Suppressor macrophage treated with lipopolysaccharide for 1 hour (primary cell): ENCODE measurements around the gene ZNF80.
"Not testable (repeated sequence)": the region's sequence is repeated elsewhere in the genome, so short reads cannot be mapped to it uniquely, and the experiment has no call there.

Experiments used
- DNase-seq, 3 donors: peaks; one replicate each; pipeline ENCODE4 v3.0.0-alpha.2; 2020 to 2022

The ZNF80 gene

GRCh38 chr3:114237478-114237877 is at the start of gene ZNF80:
Gene ZNF80, minus strand, starts transcription at chr3:114237578. Its CDS starts 504 bp downstream, at chr3:114237074.
- DNase-seq = not testable (repeated sequence)

GRCh38 chr3:114286266-114286665 is 48.9 kb upstream of the ZNF80 start:
- DNase-seq = no peak

- no peak for DNase-seq
Measured at GRCh38 chr3:114285648-114286230, 48.4 kb upstream of the ZNF80 start.

GRCh38 chr3:114284644-114285043 is 47.3 kb upstream of the ZNF80 start:
- DNase-seq = no peak

GRCh38 chr3:114276856-114277255 is 39.5 kb upstream of the ZNF80 start:
- DNase-seq = not testable (repeated sequence)

GRCh38 chr3:114274929-114275328 is 37.6 kb upstream of the ZNF80 start:
- no peak for DNase-seq

- no peak for DNase-seq
Measured at GRCh38 chr3:114272271-114272670, 34.9 kb upstream of the ZNF80 start.

GRCh38 chr3:114270019-114270418 is 32.6 kb upstream of the ZNF80 start:
- DNase-seq = no peak

GRCh38 chr3:114260152-114260551 is 22.8 kb upstream of the ZNF80 start:
- DNase-seq = no peak

GRCh38 chr3:114259566-114259965 is 22.2 kb upstream of the ZNF80 start:
- DNase-seq = no peak

GRCh38 chr3:114253505-114253904 is 16.1 kb upstream of the ZNF80 start:
- DNase-seq = no peak

- DNase-seq = no peak
Measured at GRCh38 chr3:114252954-114253353, 15.6 kb upstream of the ZNF80 start.

GRCh38 chr3:114242947-114243346 is 5.6 kb upstream of the ZNF80 start:
- no peak for DNase-seq

GRCh38 chr3:114241262-114241661 is 3.9 kb upstream of the ZNF80 start:
- DNase-seq = no peak

- DNase-seq = not testable (repeated sequence)
Measured at GRCh38 chr3:114238146-114238785, 888 bp upstream of the ZNF80 start.

- DNase-seq = no peak
Measured at GRCh38 chr3:114235431-114235830, 1.9 kb downstream of the ZNF80 start.

- DNase-seq = no peak
Measured at GRCh38 chr3:114234745-114235144, 2.6 kb downstream of the ZNF80 start.

- DNase-seq = no peak
Measured at GRCh38 chr3:114231616-114232015, 5.8 kb downstream of the ZNF80 start.

- no peak for DNase-seq
Measured at GRCh38 chr3:114227076-114227475, 10.3 kb downstream of the ZNF80 start.

GRCh38 chr3:114226313-114226712 is 11.1 kb downstream of the ZNF80 start:
- no peak for DNase-seq

GRCh38 chr3:114223143-114223542 is 14.2 kb downstream of the ZNF80 start:
- peak in 1 of 3 donors; percentile 25 for DNase-seq

- DNase-seq = no peak
Measured at GRCh38 chr3:114221881-114222264, 15.5 kb downstream of the ZNF80 start.

- DNase-seq = no peak
Measured at GRCh38 chr3:114221165-114221880, 16.1 kb downstream of the ZNF80 start.

GRCh38 chr3:114219741-114220140 is 17.6 kb downstream of the ZNF80 start:
- no peak for DNase-seq
